Right atrium auricular region (tissue), 2 donors: ENCODE measurements around the gene GSE1. TPM values are rescaled to one million over a fixed set of nuclear protein-coding genes. Genes with fewer than 3 reads are reported as not detected.

Source experiments
- DNase-seq: peaks from one replicate; pipeline ENCODE4 v3.0.0-alpha.2; 2019; ENCODE audit warnings: low spot score
- H3K27ac ChIP-seq, 2 donors: fragments of 200-600 bp; sonication (generic); 1 replicate in 1 of 2; 2 replicates in 1 of 2; pipeline ENCODE4 v1.5.1; 2016 to 2019
- H3K27me3 ChIP-seq, 2 donors: fragments of 200-600 bp; sonication (generic); one replicate each; pipeline versions ENCODE4 v1.5.1 to v1.6.0; 2017 to 2019
- H3K36me3 ChIP-seq: fragments of 200-600 bp; sonication (generic); one replicate; pipeline ENCODE4 v1.5.1; 2016
- H3K4me1 ChIP-seq, 2 donors: fragments of 200-600 bp; sonication (generic); one replicate each; pipeline versions ENCODE4 v1.5.1 to v1.6.0; 2017 to 2019
- H3K4me3 ChIP-seq, 2 donors: fragments of 200-600 bp; sonication (generic); 1 replicate in 1 of 2; 2 replicates in 1 of 2; pipeline ENCODE4 v1.5.1; 2017 to 2019; ENCODE audit warnings: mild to moderate bottlenecking in 1 of 2, moderate library complexity in 1 of 2
- H3K9me3 ChIP-seq, 2 donors: fragments of 200-600 bp; sonication (generic); one replicate each; pipeline ENCODE4 v1.5.1; 2019
- total RNA-seq, 2 donors: library from RNA; depleted of rRNA; stranded (reverse); fragments of >200 nt; gene quantifications; one replicate each; pipeline ENCODE4 v1.1.0, GENCODE V29; 2016
- TF ChIP-seq, protein P1 (sequence below), 2 donors: fragments of 200-600 bp; sonication (generic); IDR thresholded peaks; one replicate each; pipeline ENCODE4 v1.5.1; 2019; ENCODE audit warnings: antibody characterized with exemption in 2 of 2

GSE1 gene
- total RNA-seq, 2 donors from 2014 or later, result 37.1 to 55.7 TPM

DNA sequence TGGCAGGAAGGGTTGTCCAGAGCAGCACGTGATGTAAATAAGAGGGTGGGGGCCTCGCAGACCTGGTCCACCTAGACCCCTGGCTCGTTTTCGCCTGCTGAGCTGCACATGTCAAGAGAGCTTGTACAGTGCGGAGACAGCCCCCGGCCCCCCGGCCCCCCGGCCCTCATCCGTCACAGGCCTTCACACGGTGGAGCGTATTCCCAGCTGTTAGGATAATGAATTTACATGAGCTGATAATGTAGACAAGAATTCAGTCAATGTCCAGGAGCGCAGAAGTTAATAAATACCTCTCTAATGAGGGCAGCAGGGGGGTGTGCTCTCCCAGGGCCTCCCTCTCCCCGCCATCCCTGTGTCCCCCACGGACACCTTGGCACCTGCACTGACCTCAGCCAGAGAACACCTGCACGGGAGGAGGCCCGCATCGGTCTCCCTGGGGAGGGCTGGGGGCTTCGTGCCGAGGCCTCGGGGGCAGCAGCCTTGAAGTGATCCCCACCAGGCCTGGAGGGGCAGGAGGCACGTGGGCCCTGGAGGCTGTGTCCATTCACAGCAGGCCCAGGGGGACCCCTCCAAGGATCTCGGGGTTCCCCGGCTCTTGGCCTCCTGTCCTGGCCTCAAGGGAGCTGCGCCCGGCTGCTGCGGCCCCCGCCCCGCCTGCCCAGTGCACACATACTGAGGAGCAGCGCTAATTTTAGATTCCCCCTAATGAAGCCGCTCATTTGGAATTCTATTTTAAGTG is 14.6 kb downstream of the GSE1 start:
- DNase-seq, result no peak
- H3K27ac ChIP-seq, result peak overlapping the region; percentile 82 to 92

DNA sequence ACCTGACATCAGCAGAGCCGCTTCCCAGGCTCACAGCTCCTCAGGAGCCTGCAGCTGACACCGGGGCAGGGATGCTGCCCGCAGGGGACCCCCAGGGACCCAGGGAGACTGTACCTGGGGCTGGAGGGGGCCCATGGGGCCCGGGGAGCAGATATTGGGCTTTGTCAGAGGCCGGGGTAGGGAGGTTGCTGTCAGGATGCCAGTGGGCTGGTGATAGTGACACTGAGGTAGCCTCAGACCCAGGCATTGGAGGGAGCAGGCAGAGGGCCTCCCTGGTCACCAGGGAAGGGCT is 15.1 kb downstream of the GSE1 start:
- H3K27ac ChIP-seq, result peak overlapping the region; percentile 82 to 92
- no peak overlapping the region for H3K4me3 ChIP-seq

More for the DNA sequence above, 14.6 kb downstream of the GSE1 start:
- H3K4me1 ChIP-seq, result peaks cover 0 to 77% of the 10 kb centered on the region in 2 donors
- no peak overlapping the region for H3K4me3 ChIP-seq
- no peaks in the 10 kb centered on the region for H3K27me3 ChIP-seq
- H3K9me3 ChIP-seq, result peaks cover 4 to 8% of the 10 kb centered on the region in 2 donors
- TF ChIP-seq, protein P1, sequence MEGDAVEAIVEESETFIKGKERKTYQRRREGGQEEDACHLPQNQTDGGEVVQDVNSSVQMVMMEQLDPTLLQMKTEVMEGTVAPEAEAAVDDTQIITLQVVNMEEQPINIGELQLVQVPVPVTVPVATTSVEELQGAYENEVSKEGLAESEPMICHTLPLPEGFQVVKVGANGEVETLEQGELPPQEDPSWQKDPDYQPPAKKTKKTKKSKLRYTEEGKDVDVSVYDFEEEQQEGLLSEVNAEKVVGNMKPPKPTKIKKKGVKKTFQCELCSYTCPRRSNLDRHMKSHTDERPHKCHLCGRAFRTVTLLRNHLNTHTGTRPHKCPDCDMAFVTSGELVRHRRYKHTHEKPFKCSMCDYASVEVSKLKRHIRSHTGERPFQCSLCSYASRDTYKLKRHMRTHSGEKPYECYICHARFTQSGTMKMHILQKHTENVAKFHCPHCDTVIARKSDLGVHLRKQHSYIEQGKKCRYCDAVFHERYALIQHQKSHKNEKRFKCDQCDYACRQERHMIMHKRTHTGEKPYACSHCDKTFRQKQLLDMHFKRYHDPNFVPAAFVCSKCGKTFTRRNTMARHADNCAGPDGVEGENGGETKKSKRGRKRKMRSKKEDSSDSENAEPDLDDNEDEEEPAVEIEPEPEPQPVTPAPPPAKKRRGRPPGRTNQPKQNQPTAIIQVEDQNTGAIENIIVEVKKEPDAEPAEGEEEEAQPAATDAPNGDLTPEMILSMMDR (IDR thresholded peaks at IDR 0.05), result no peak
- no peaks in the 10 kb centered on the region for H3K36me3 ChIP-seq

DNA sequence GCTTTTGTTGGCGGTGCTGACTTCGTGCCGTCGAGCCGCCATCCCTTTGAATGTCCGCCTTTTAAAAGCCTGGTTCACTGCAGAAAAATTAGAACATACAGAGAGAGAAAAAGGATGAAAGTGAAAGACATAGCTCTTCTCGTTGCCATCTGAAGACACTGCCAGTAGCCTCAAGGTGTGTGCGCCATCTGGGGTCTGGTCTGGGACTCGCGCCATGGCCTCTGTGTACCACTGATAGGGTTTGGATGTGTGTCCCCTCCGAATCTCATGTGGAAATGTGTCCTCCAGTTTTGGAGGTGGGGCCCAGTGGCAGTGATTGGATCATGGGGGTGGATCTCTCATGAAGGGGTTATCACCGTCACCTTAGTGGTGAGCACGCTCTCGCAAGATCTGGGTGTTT is 15.5 kb downstream of the GSE1 start:
- DNase-seq, result no peak
- TF ChIP-seq, protein P1 (IDR thresholded peaks at IDR 0.05), result no peak
- H3K36me3 ChIP-seq, result no peaks in the 10 kb centered on the region
- H3K9me3 ChIP-seq, result peaks cover 4 to 8% of the 10 kb centered on the region in 2 donors
- H3K27me3 ChIP-seq, result no peaks in the 10 kb centered on the region
- H3K4me1 ChIP-seq, result peaks cover 0 to 76% of the 10 kb centered on the region in 2 donors
- H3K27ac ChIP-seq, result peak overlapping the region; percentile 82 to 92
- no peak overlapping the region for H3K4me3 ChIP-seq

More for the DNA sequence above, 15.1 kb downstream of the GSE1 start:
- DNase-seq, result no peak
- Histone ChIP-seq H3K4me1 (peaks cover 0 to 80% of the 10 kb centered on the region in 2 donors), H3K9me3 (peaks cover 4 to 8% of the 10 kb centered on the region in 2 donors), H3K36me3 (no peaks in the 10 kb centered on the region), H3K27me3 (no peaks in the 10 kb centered on the region)
- TF ChIP-seq, protein P1 (IDR thresholded peaks at IDR 0.05), result no peak

DNA sequence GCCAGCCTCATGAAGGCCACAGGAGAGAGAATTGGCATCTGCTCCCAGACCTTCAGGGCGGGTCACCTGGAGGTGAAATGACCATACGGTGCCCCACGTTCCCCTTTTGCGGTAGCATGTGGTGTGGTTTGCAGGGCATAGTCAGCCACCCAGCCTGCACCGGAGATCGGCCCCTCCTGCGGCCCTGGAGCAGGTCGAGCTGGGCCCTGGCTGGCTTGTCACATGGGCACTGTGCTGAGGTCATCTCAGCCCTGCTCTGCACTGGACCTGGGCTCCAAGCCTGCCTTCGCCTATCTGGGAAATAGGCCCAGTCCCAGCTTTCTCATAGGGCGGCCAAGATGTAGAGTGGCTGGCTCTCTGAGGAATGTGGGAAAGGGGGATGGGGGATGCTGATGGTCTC is 16.2 kb downstream of the GSE1 start:
- H3K9me3 ChIP-seq, result peaks cover 4 to 8% of the 10 kb centered on the region in 2 donors
- DNase-seq, result no peak
- TF ChIP-seq, protein P1 (IDR thresholded peaks at IDR 0.05), result no peak
- H3K4me3 ChIP-seq, result no peak overlapping the region
- H3K4me1 ChIP-seq, result peaks cover 0 to 76% of the 10 kb centered on the region in 2 donors
- H3K27ac ChIP-seq, result peak overlapping the region; percentile 82 to 92
- no peaks in the 10 kb centered on the region for H3K27me3 ChIP-seq
- peaks cover 4% of the 10 kb centered on the region for H3K36me3 ChIP-seq

DNA sequence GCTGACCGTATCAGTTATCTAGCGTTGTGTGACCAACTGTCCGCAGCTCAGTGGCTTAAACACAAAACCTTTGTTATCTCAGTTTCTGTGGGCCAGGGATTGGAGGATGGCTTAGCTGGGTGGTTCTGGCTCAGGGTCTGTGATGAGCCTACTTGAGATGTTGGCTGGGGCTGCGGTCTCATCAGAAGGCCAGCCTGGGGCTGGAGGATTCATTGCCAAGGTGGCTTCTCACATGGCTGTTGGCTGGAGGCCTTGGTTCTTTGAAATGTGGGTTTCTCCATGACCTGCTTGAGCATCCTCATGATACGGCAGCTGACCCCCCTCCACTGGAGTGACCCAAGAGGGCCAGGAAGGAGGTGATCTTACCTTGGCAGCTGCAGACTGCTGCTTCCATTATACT is 16.7 kb downstream of the GSE1 start:
- TF ChIP-seq, protein P1 (IDR thresholded peaks at IDR 0.05), result no peak
- Histone ChIP-seq H3K4me3 (no peak overlapping the region), H3K4me1 (peaks cover 0 to 76% of the 10 kb centered on the region in 2 donors), H3K27me3 (no peaks in the 10 kb centered on the region), H3K9me3 (peaks cover 4 to 8% of the 10 kb centered on the region in 2 donors), H3K36me3 (peaks cover 7% of the 10 kb centered on the region), H3K27ac (peak overlapping the region; percentile 82 to 92)
- no peak for DNase-seq

DNA sequence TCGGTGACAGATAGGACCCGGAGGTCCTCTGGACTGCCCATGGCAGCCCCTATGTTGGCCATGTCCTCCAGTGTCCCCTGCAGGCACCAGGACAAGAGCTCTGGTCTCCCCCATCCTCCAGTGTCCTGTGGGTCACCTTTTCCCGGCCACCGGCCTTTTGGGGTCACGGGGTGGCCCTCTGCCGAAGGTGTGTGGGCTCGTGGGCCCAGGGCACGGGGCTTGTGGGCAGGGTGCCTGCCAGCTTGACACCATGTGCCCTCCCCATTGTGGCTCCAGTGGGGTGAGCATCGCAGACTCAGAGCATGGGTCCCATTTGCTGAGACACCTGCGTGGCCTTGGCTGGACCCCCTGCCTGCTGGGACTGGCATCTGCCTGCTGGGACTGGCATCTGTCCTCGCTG is 18.1 kb downstream of the GSE1 start:
- Histone ChIP-seq H3K36me3 (peaks cover 7% of the 10 kb centered on the region), H3K27ac (no peak overlapping the region), H3K27me3 (no peaks in the 10 kb centered on the region), H3K4me3 (no peak overlapping the region), H3K4me1 (peaks cover 0 to 63% of the 10 kb centered on the region in 2 donors), H3K9me3 (peaks cover 4 to 8% of the 10 kb centered on the region in 2 donors)
- no peak for DNase-seq
- TF ChIP-seq, protein P1 (IDR thresholded peaks at IDR 0.05), result no peak
